ENCODE measurements around the gene ASF1A.

Gene ASF1A

GRCh38 chr6:118913161-118913560 is 19.2 kb downstream of the ASF1A start:
- TF ChIP-seq GATA1 (IDR thresholded peaks at IDR 0.05; ENCODE audit: low read depth, low read length) (no peak), POLR2A (IDR thresholded peaks at IDR 0.05; ENCODE audit: low read length) (no peak)
- no peak for DNase-seq

DNA sequence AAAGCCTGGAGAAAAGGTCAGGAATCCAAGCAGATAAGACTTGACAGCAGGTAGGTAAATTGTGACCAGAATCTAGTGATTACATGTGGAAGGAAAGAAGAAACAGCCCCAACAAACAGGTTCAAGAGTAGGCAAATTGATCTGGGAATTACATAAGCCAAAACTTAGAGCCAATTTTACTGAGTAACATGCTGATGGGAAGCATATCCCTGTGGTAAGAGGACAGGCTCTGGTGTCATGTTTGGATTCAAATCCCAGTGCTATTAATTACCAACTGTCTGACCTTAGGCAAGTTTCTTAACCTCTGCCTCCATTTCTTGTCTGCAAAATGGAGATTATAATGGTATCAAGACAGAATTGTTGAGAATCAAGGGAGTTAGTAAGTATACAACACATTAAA is 20.6 kb downstream of the ASF1A start:
- no peak for DNase-seq
- TF ChIP-seq GATA1 (IDR thresholded peaks at IDR 0.05; ENCODE audit: low read depth, low read length) = no peak
- no peak for TF ChIP-seq POLR2A (IDR thresholded peaks at IDR 0.05; ENCODE audit: low read length)

- DNase-seq = no peak
- TF ChIP-seq GATA1 (IDR thresholded peaks at IDR 0.05; ENCODE audit: low read depth, low read length) (no peak), POLR2A (IDR thresholded peaks at IDR 0.05; ENCODE audit: low read length) (no peak)
These were observed 23.8 kb downstream of the ASF1A start for GRCh38 chr6:118917546-118918328.

DNA sequence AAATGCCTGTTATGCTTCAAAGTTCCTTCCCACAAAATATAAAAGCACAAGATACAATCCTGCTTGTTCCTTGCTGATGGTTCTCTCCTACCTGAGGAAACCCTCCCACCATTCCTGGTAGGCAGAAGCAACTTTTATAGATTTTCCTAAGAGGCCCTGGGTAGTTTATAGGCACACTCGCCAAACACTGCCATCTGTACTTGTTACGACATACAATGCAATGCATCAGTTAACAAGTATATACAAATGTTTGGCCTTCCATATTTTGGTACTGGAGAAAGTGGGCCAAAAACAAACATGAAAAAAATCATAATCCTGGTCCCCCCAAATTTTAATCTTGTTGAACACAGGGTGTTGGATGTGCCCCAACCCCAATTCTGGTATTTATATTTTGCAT is 24.4 kb downstream of the ASF1A start:
- no peak for DNase-seq
- TF ChIP-seq GATA1 (IDR thresholded peaks at IDR 0.05; ENCODE audit: low read depth, low read length) (no peak), POLR2A (IDR thresholded peaks at IDR 0.05; ENCODE audit: low read length) (no peak)

DNA sequence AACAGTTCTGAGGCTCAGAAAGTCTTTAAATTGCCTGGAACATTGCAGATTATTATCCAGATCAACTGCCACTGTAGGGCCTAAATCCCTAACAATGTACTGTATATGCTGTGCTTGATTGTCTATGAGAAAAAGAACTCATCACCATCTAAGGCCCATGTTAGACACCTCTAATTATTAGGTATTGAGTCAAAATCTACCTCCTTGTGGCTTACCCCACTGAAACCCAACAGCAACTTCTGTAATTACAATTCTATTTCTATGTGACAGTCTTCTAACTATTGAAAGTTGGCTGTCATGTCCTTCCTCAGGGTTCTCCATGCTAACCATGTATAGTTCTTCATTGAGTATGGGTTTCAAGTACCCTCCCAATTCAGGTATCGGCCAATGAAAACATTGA is 27.1 kb downstream of the ASF1A start:
- TF ChIP-seq GATA1 (IDR thresholded peaks at IDR 0.05; ENCODE audit: low read depth, low read length) (no peak), POLR2A (IDR thresholded peaks at IDR 0.05; ENCODE audit: low read length) (no peak)

GRCh38 chr6:118923035-118923434 is 29.1 kb downstream of the ASF1A start:
- no peak for DNase-seq
- no peak for TF ChIP-seq GATA1 (IDR thresholded peaks at IDR 0.05; ENCODE audit: low read depth, low read length)
- no peak for TF ChIP-seq POLR2A (IDR thresholded peaks at IDR 0.05; ENCODE audit: low read length)

More for the DNA sequence above, 27.1 kb downstream of the ASF1A start:
- DNase-seq = no peak

- no peak for DNase-seq
- no peak for TF ChIP-seq POLR2A (IDR thresholded peaks at IDR 0.05; ENCODE audit: low read length)
- no peak for TF ChIP-seq GATA1 (IDR thresholded peaks at IDR 0.05; ENCODE audit: low read depth, low read length)
These were observed 36.7 kb downstream of the ASF1A start for GRCh38 chr6:118930680-118931079.

DNA sequence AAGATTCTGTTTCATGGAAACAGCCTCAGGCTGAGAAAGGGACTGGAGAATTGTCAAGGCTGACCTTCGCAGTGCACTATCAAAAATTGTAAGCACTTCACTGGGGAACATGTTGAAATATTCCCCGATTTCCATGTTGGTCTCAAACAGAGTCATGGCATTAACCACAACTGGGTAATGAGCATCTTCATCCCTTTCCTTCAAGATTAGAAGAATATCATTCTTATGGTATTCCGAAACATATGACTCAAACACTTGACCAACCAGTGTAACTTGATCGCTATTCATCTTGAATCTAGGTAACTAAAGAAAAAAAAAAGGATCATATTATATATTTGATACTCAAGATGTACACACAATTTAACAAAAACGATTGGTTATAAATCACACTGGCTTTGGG is 37.5 kb downstream of the ASF1A start:
- no peak for TF ChIP-seq GATA1 (IDR thresholded peaks at IDR 0.05; ENCODE audit: low read depth, low read length)
- DNase-seq = no peak

GRCh38 chr6:118932421-118932820 is 38.5 kb downstream of the ASF1A start:
- no peak for DNase-seq
- TF ChIP-seq POLR2A (IDR thresholded peaks at IDR 0.05; ENCODE audit: low read length) (no peak), GATA1 (IDR thresholded peaks at IDR 0.05; ENCODE audit: low read depth, low read length) (no peak)

DNA sequence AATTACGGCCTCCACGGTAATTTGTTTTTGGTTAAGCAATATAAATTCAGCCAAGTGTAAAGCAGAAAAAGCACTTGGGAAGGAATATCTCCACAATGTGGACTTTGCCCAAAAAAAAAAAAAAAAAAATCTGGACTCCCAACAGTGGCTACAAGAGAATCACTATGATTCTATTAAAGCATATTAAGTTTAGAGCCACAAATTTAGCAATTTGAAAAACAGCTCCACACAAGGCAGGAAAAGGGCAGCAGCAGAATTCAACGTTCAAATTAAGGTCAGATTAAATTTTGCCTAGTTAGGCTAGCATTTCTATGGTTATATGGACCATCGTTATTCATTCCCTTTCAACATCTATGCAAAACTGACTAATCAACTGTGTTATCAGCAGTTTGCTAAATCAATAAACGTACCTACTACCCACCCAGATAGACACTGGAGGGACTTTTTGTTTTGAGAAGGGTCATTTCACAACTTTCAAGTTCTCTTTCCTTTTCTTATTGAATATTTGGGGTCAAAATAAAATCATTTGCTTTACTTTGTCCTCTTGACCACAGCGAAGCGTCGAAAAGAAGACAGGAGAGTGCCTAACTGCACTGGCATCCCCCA is 40.0 kb downstream of the ASF1A start:
- no peak for TF ChIP-seq POLR2A (IDR thresholded peaks at IDR 0.05; ENCODE audit: low read length)
- TF ChIP-seq GATA1 (IDR thresholded peaks at IDR 0.05; ENCODE audit: low read depth, low read length) = no peak
- no peak for DNase-seq

- peak; percentile 88 for TF ChIP-seq POLR2A (IDR thresholded peaks at IDR 0.05; ENCODE audit: low read length)
- no peak for TF ChIP-seq GATA1 (IDR thresholded peaks at IDR 0.05; ENCODE audit: low read depth, low read length)
- peak; percentile 94 to 95 for DNase-seq
These were observed 40.7 kb downstream of the ASF1A start, which contains the start of gene MCM9 for GRCh38 chr6:118934461-118935330. MCM9 (minus strand) TSS chr6:118935159; CDS start chr6:118931723, 3,436 bp downstream.

GRCh38 chr6:118935331-118935668 is 41.3 kb downstream of the ASF1A start:
- TF ChIP-seq GATA1 (IDR thresholded peaks at IDR 0.05; ENCODE audit: low read depth, low read length) (no peak), POLR2A (IDR thresholded peaks at IDR 0.05; ENCODE audit: low read length) (no peak)
- DNase-seq = no peak

DNA sequence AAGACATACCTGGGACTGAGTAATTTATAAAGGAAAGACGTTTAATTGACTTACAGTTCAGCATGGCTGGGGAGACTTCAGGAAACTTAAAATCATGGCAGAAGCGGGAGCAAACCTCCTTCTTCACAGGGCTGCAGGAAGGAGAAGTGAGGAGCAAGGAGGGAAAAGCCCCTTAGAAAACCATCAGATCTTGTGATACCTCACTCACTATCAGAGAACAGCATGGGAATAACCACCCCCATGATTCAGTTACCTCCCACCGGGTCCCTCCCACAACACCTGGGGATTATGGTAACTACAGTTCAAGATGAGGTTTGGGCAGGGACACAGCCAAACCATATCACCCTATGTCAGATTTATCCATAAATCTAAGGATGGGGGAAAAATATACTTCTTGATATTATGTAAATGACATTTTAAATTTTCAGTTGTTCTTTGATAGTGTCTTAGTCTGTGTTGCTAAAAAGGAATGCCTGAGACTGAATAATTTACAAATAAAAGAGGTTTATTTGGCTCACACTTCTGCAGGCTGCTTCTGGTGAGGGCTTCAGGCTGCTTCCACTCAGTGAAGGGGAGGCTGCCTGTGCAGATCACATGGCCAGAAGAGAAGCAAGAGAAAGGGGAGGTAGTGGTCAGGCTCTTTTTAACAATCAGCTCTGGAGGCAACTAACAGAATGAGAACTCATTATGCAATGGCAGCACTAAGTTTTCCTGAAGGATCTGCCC is 42.2 kb downstream of the ASF1A start:
- DNase-seq = peak in 1 of 2 experiments; percentile 5
- no peak for TF ChIP-seq POLR2A (IDR thresholded peaks at IDR 0.05; ENCODE audit: low read length)

DNA sequence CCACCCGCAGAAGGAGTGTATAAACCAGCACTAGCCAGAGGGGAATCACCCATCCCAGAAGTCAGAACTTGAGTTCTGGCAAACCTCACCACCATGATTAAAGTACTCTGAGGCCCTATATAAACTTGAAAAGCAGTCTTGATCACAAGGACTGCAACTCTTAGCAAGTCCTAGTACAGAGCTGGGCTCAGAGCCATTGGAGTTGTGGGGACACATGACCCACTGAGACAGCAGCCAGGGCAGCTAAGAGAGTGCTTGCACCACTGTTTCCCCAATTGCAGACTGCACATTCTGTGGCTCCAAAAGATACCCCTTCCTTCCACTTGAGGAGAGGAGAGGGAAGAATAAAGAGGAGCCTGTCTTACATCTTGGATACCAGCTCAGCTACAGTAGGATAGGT is 45.7 kb downstream of the ASF1A start:
- no peak for DNase-seq
- TF ChIP-seq GATA1 (IDR thresholded peaks at IDR 0.05; ENCODE audit: low read depth, low read length) (no peak), POLR2A (IDR thresholded peaks at IDR 0.05; ENCODE audit: low read length) (no peak)

Measured in erythroblast (primary cell).